Loucy (cell line): ENCODE results near the gene BMPER.

ENCODE experiments used
- H2AFZ ChIP-seq: fragments of 200-600 bp; sonication (generic); 2 replicates; pipeline ENCODE4 v1.6.0; 2016; ENCODE audit warnings: antibody characterized with exemption, mild to moderate bottlenecking, low read length, moderate library complexity
- H3F3A ChIP-seq: fragments of 200-600 bp; 2 replicates; pipeline ENCODE4 v1.6.0; 2016; ENCODE audit warnings: antibody characterized with exemption, low read depth, mild to moderate bottlenecking
- H3K27me3 ChIP-seq: fragments of 200-600 bp; sonication (generic); 2 replicates; pipeline ENCODE4 v1.6.1; 2014; ENCODE audit warnings: low read length, mild to moderate bottlenecking; ENCODE audit not compliant: insufficient read depth, poor library complexity, severe bottlenecking
- H3K36me3 ChIP-seq: fragments of 200-600 bp; sonication (generic); 2 replicates; pipeline ENCODE4 v1.6.1; 2016; ENCODE audit warnings: low read length; ENCODE audit not compliant: insufficient read depth
- H3K4me1 ChIP-seq: fragments of 200-600 bp; sonication (generic); 2 replicates; pipeline ENCODE4 v1.5.1; 2014; ENCODE audit warnings: low read length, mild to moderate bottlenecking; ENCODE audit not compliant: insufficient read depth, poor library complexity, severe bottlenecking
- H3K4me2 ChIP-seq: fragments of 200-600 bp; sonication (generic); 2 replicates; pipeline ENCODE4 v1.6.0; 2014; ENCODE audit warnings: antibody characterized with exemption, low read length, low read depth, mild to moderate bottlenecking; ENCODE audit not compliant: poor library complexity, severe bottlenecking
- H3K4me3 ChIP-seq: fragments of 200-600 bp; sonication (generic); 2 replicates; pipeline ENCODE4 v1.5.1; 2014; ENCODE audit warnings: low read length, mild to moderate bottlenecking, mixed read lengths; ENCODE audit not compliant: poor library complexity, severe bottlenecking
- H3K79me2 ChIP-seq: fragments of 200-600 bp; sonication (generic); 2 replicates; pipeline ENCODE4 v1.6.1; 2014; ENCODE audit warnings: low read length; ENCODE audit not compliant: insufficient read depth
- H3K9ac ChIP-seq: fragments of 200-600 bp; sonication (generic); 2 replicates; pipeline ENCODE4 v1.6.0; 2014; ENCODE audit warnings: mild to moderate bottlenecking, low read depth, low read length, moderate library complexity; ENCODE audit not compliant: poor library complexity, severe bottlenecking
- H3K9me2 ChIP-seq: fragments of 200-600 bp; sonication (generic); replicated peaks from 2 replicates; pipeline ENCODE4 v1.6.1; 2016; ENCODE audit warnings: low read depth, low read length, mixed read lengths
- H3K9me3 ChIP-seq: fragments of 200-600 bp; sonication (generic); 2 replicates; pipeline ENCODE4 v1.6.1; 2014; ENCODE audit warnings: mild to moderate bottlenecking, antibody characterized with exemption, low read length, low read depth; ENCODE audit not compliant: insufficient read depth
- H4K20me1 ChIP-seq: fragments of 200-600 bp; sonication (generic); 2 replicates; pipeline ENCODE4 v1.6.0; 2014; ENCODE audit warnings: antibody characterized with exemption, low read length, mild to moderate bottlenecking; ENCODE audit not compliant: insufficient read depth, poor library complexity, severe bottlenecking
- CTCF ChIP-seq: fragments of 200-600 bp; sonication (generic); conservative IDR thresholded peaks from 2 replicates; pipeline ENCODE4 v1.5.1; 2014; ENCODE audit warnings: mild to moderate bottlenecking, antibody characterized with exemption, low read length
- EZH2phosphoT487 ChIP-seq: fragments of 200-600 bp; IDR thresholded peaks from 2 replicates; pipeline ENCODE4 v1.6.1; 2018; ENCODE audit warnings: antibody characterized with exemption, mild to moderate bottlenecking, moderate library complexity, borderline replicate concordance

Gene BMPER

GRCh38 chr7:33901847-33902246 lies 3.5 kb upstream of the BMPER start:
- H3K9me3 ChIP-seq, result no peaks in the 10 kb centered on the region
- no peak overlapping the region for H3K4me3 ChIP-seq
- H3K9ac ChIP-seq, result no peak overlapping the region
- H3K27me3 ChIP-seq, result no peaks in the 10 kb centered on the region
- no peaks in the 10 kb centered on the region for H3K9me2 ChIP-seq
- H3K79me2 ChIP-seq, result no peaks in the 10 kb centered on the region
- no peak overlapping the region for H3K4me2 ChIP-seq
- H2AFZ ChIP-seq, result no peak overlapping the region
- H4K20me1 ChIP-seq, result no peaks in the 10 kb centered on the region
- TF ChIP-seq EZH2phosphoT487 (no peak), CTCF (no peak)
- H3K4me1 ChIP-seq, result no peaks in the 10 kb centered on the region
- no peaks in the 10 kb centered on the region for H3F3A ChIP-seq
- no peaks in the 10 kb centered on the region for H3K36me3 ChIP-seq

GRCh38 chr7:33902746-33903145 lies 2.6 kb upstream of the BMPER start:
- H3K9me3 ChIP-seq, result no peaks in the 10 kb centered on the region
- no peak overlapping the region for H3K4me3 ChIP-seq
- H4K20me1 ChIP-seq, result no peaks in the 10 kb centered on the region
- no peaks in the 10 kb centered on the region for H3K36me3 ChIP-seq
- TF ChIP-seq CTCF (no peak), EZH2phosphoT487 (no peak)
- H3K27me3 ChIP-seq, result no peaks in the 10 kb centered on the region
- H3K4me1 ChIP-seq, result no peaks in the 10 kb centered on the region
- no peaks in the 10 kb centered on the region for H3K79me2 ChIP-seq
- no peak overlapping the region for H3K9ac ChIP-seq
- no peaks in the 10 kb centered on the region for H3K9me2 ChIP-seq
- no peak overlapping the region for H2AFZ ChIP-seq
- H3K4me2 ChIP-seq, result no peak overlapping the region
- H3F3A ChIP-seq, result no peaks in the 10 kb centered on the region

- Histone ChIP-seq H2AFZ (no peak overlapping the region), H3F3A (no peaks in the 10 kb centered on the region), H3K79me2 (no peaks in the 10 kb centered on the region), H3K36me3 (no peaks in the 10 kb centered on the region), H4K20me1 (no peaks in the 10 kb centered on the region), H3K9me3 (no peaks in the 10 kb centered on the region), H3K9ac (no peak overlapping the region), H3K4me2 (no peak overlapping the region), H3K4me1 (no peaks in the 10 kb centered on the region), H3K27me3 (no peaks in the 10 kb centered on the region), H3K9me2 (no peaks in the 10 kb centered on the region), H3K4me3 (no peak overlapping the region)
- TF ChIP-seq EZH2phosphoT487, result no peak
- no peak for TF ChIP-seq CTCF
Measured at GRCh38 chr7:33903791-33904680, 1.3 kb upstream of the BMPER start.
